Myocyte (in vitro differentiated cells): ENCODE data around the gene UGT2B11. TPM values are rescaled to one million over a fixed set of nuclear protein-coding genes. Genes with fewer than 3 reads are reported as not detected.
"Not testable (repeated sequence)": the region's sequence is repeated elsewhere in the genome, so short reads cannot be mapped to it uniquely, and the experiment has no call there.

Experiments used
- DNase-seq: peaks from one replicate; pipeline ENCODE4 v3.0.0-alpha.2; 2012; ENCODE audit warnings: low read depth
- total RNA-seq: library from RNA; depleted of rRNA; stranded (reverse); fragments of >200 nt; gene quantifications from 2 replicates; pipeline ENCODE4 v1.2.3, GENCODE V29; 2014

UGT2B11 gene
- total RNA-seq, 1 donor from 2014 or later, result not detected

DNA sequence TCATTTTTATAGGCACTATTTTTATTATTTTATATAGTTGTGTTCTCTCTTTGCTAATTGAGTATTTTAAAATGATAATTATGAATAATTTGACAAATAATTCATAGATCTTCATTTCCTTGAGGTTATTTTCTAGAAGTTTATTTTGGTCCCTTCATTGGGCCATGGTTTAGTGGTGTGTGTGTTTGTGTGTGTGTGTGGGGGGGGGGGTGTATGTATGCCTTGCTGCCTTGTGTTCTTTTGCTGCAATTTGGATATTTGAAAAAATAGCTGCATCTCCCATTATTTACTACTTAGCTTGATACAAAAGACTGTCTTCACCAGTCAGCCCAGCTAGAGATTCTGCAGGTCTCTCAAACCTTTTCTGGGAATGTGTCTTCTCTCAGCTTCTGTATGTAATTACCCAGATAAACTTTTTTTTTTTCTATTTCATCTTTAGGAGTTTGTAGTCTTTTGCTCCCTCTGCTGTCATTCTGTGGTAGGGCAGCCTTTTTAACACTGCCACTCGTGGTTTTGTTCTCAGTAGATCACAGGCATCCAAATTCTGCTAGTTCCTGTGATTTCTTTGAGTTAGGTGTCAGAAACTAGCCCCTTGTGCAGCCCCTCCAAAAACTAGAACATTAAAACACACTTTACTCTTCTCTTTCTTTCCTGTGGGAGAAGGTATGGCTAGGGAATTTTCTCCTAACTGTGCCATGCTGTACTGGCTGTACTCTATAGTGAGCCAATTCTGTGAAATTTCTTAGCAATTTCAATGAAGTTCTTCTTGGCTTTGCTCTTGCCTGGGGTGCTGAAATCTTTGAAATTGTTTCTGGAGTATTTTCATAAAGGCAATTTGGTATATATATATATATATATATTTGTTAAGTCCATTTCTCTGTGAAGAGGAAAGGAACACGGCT lies 44.1 kb downstream of the UGT2B11 start:
- DNase-seq, result peak; percentile 67

DNA sequence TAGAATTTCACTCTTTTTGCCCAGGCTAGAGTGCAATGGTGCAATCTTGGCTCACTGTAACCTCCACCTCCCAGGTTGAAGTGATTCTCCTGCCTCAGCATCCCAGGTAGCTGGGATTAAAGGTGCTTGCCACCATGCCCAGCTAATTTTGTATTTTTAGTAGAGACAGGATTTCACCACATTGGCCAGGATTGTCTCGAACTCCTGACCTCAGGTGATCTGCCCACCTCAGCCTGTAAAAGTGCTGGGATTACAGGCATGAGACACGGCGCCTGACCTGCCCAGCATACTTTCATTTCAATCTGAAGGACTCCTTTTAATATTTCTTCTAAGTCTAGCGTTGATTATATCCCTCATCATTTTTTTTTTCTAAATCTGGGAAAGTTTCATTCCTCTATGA lies 45.4 kb downstream of the UGT2B11 start:
- not testable (repeated sequence) for DNase-seq

DNA sequence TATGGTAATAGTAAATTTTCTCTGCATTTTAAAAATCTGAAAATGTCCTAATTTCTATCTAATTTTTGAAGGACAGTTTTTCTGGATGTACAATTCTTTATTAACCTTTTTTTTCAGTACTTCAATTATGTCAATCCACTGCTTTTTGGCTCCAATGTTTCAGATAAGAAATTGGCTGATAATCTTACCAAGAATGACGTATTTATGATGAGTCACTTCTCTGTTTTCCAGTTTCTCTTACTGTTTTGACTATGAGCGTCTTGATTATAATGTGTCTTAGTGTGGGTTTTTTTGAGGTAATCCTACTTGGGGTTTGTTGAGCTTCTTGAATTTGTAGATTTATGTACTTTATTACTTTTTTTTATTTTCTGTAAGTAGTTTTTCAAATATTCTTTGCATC lies 47.2 kb downstream of the UGT2B11 start:
- DNase-seq, result no peak

DNA sequence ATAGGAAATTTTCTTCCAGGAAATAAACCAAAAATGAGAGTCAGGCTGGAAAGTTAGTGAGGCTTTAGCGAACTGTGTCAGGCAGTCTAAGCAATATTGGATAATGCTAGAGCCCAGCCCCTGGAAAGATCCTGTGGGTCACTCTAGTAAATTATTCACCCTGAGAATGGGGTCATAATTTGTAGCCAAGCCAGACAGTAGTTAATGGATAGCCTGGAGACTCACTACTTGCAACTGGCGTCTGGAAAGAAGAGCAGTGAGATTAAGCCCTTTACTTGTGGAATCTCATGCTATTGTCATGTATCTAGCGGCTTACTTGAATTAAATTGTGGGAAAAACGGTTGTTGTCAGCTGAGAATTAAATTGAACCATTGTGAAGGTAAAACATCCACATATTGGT lies 48.2 kb downstream of the UGT2B11 start:
- DNase-seq, result not testable (repeated sequence)

DNA sequence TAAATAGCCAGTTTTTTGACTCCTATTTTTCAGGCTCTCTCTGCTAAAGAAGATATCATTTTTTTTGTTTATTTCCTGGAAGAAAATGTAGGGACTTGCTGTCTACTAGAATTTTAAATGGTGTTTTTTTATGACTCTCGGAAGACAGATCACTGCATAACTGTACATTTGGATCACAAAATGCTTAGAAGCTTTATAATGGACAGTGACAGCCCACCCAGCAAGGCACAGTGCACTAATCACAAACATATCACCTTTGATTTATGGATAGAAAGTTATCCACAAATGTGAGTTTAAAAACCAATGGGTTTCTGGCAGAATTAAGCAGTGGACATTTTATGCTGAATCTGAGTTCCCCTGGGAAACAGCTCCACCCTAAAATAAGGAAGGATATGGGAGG lies 48.8 kb downstream of the UGT2B11 start:
- not testable (repeated sequence) for DNase-seq

DNA sequence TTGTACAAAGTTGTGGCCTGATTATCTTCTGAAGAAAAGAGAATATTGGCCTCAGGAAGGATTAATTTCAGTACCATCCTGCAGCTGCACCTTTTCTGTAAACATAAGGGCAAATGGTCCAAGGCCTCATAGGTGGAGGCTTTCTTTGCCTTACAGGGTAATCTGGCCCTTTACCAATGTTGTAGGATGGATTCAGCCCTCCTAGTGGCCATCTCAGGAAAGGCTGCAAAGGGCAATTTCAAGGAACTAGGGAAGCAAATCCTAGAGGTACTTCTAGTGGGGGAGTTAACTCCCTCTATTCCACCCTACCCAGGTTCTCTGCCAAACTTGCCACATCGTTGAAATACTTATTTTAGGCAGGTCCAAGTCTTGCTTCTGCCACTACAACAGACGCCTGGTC lies 57.6 kb downstream of the UGT2B11 start:
- no peak for DNase-seq

DNA sequence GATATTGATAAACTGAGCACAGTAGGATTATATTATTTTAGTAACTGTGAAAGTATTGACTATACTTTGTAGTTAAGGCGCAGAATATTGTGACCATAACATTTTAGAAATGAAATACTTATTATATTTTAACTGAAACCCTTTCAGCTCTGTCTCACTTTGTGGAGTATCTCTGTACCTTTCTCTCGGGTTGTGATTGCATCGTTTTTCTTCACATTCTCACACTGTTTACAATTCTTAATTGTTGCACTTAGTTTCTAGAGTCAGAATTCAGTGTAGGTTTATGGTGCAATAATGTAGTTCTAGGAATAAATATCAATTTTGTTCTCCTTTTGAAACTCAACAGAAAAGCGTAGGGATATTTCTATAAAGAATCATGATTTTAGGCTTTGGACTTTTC lies 60.5 kb downstream of the UGT2B11 start:
- no peak for DNase-seq

Other genes with a start within 250 kb of the UGT2B11 start
- 0.43 and 1.5 TPM in 2 replicates for gene UGT2B7, start 118.3 kb downstream of the UGT2B11 start, total RNA-seq
- gene UGT2B28, start 65.7 kb upstream of the UGT2B11 start, total RNA-seq, result not detected in 2 replicates